ENCODE measurements around the gene CD151. TPM values are rescaled to one million over a fixed set of nuclear protein-coding genes. Genes with fewer than 3 reads are reported as not detected.

Gene CD151
- polyA plus RNA-seq, 1 donor (not counting 4 experiments of a cell fraction or from before 2014, with no cell fraction given), result 434 TPM

- H3K9me1 ChIP-seq (ENCODE audit: control insufficient read depth, extremely low read depth, insufficient read depth, low read length), result no peaks in the 10 kb centered on the region
These were observed 1.5 kb upstream of the CD151 start for GRCh38 chr11:831118-831864.

GRCh38 chr11:831961-832528, 707 bp upstream of the CD151 start:
- Histone ChIP-seq H3K9me3 (ENCODE audit: control insufficient read depth, low read depth, low read length) (no peaks in the 10 kb centered on the region), H3K9me1 (ENCODE audit: control insufficient read depth, extremely low read depth, insufficient read depth, low read length) (no peaks in the 10 kb centered on the region), H3K27ac (ENCODE audit: control insufficient read depth, insufficient read depth, low read length) (no peak overlapping the region), H3K36me3 (ENCODE audit: control insufficient read depth in 2 of 2, extremely low read depth in 1 of 2, insufficient read depth in 2 of 2, low read length in 2 of 2) (peaks cover 0 to 6% of the 10 kb centered on the region in 2 experiments), H3K27me3 (ENCODE audit: control insufficient read depth, extremely low read depth, insufficient read depth, low read length) (peaks cover 41% of the 10 kb centered on the region), H3K4me3 (ENCODE audit: control insufficient read depth in 2 of 3, extremely low read depth in 1 of 3, insufficient read depth in 2 of 3, low read depth in 1 of 3, low read length in 3 of 3) (peak overlapping the region; percentile 34 to 48 (median 38)), H2AFZ (ENCODE audit: control insufficient read depth, low read length) (no peak overlapping the region), H3K4me1 (ENCODE audit: control insufficient read depth, extremely low read depth, insufficient read depth, low read length) (peaks cover 47% of the 10 kb centered on the region), H3K4me2 (ENCODE audit: control insufficient read depth, extremely low read depth, insufficient read depth, low read depth, low read length) (peak overlapping the region; percentile 67), H3K79me2 (ENCODE audit: control insufficient read depth, insufficient read depth, low read length) (peaks cover 32% of the 10 kb centered on the region), H3K9ac (ENCODE audit: control insufficient read depth, extremely low read depth, insufficient read depth, low read length) (peak overlapping the region; percentile 44), H4K20me1 (ENCODE audit: control insufficient read depth, extremely low read depth, insufficient read depth, low read length) (peaks cover 2% of the 10 kb centered on the region)
- FAIRE-seq, result no peak
- dilution Hi-C loops (cut with MboI; ENCODE audit: extremely low pct_ligation_motif_present, low sequenced_read_pairs), result no loop called here
- TF ChIP-seq CTCF (optimal IDR thresholded peaks at IDR 0.05 in 1 of 3, IDR thresholded peaks at IDR 0.05 in 1 of 3, conservative IDR thresholded peaks at IDR 0.05 in 1 of 3; ENCODE audit: extremely low read depth in 1 of 3, insufficient read depth in 2 of 3, low read length in 3 of 3) (no peak), EZH2 (IDR thresholded peaks at IDR 0.05; ENCODE audit: low read length) (no peak)
- no peak for DNase-seq (ENCODE audit: low read depth, low spot score)

More at GRCh38 chr11:831118-831864, 1.5 kb upstream of the CD151 start:
- H2AFZ ChIP-seq (ENCODE audit: control insufficient read depth, low read length), result no peak overlapping the region
- dilution Hi-C loops (cut with MboI; ENCODE audit: extremely low pct_ligation_motif_present, low sequenced_read_pairs), result no loop called here
- DNase-seq (ENCODE audit: low read depth, low spot score) (no peak), FAIRE-seq (no peak)
- peaks cover 25% of the 10 kb centered on the region for H3K79me2 ChIP-seq (ENCODE audit: control insufficient read depth, insufficient read depth, low read length)
- peaks cover 47% of the 10 kb centered on the region for H3K4me1 ChIP-seq (ENCODE audit: control insufficient read depth, extremely low read depth, insufficient read depth, low read length)
- peak overlapping the region in 1 of 3 experiments; percentile 42 for H3K4me3 ChIP-seq (ENCODE audit: control insufficient read depth in 2 of 3, extremely low read depth in 1 of 3, insufficient read depth in 2 of 3, low read depth in 1 of 3, low read length in 3 of 3)
- H3K27me3 ChIP-seq (ENCODE audit: control insufficient read depth, extremely low read depth, insufficient read depth, low read length), result peaks cover 49% of the 10 kb centered on the region
- H3K4me2 ChIP-seq (ENCODE audit: control insufficient read depth, extremely low read depth, insufficient read depth, low read depth, low read length), result peak overlapping the region; percentile 76
- no peak for TF ChIP-seq CTCF (optimal IDR thresholded peaks at IDR 0.05 in 1 of 3, IDR thresholded peaks at IDR 0.05 in 1 of 3, conservative IDR thresholded peaks at IDR 0.05 in 1 of 3; ENCODE audit: extremely low read depth in 1 of 3, insufficient read depth in 2 of 3, low read length in 3 of 3)
- no peak for TF ChIP-seq EZH2 (IDR thresholded peaks at IDR 0.05; ENCODE audit: low read length)
- no peaks in the 10 kb centered on the region for H3K9me3 ChIP-seq (ENCODE audit: control insufficient read depth, low read depth, low read length)
- no peak overlapping the region for H3K9ac ChIP-seq (ENCODE audit: control insufficient read depth, extremely low read depth, insufficient read depth, low read length)
- peaks cover 0 to 2% of the 10 kb centered on the region in 2 experiments for H3K36me3 ChIP-seq (ENCODE audit: control insufficient read depth in 2 of 2, extremely low read depth in 1 of 2, insufficient read depth in 2 of 2, low read length in 2 of 2)
- no peak overlapping the region for H3K27ac ChIP-seq (ENCODE audit: control insufficient read depth, insufficient read depth, low read length)
- H4K20me1 ChIP-seq (ENCODE audit: control insufficient read depth, extremely low read depth, insufficient read depth, low read length), result peaks cover 2% of the 10 kb centered on the region
